Mesenchymal stem cell (in vitro differentiated cells and primary cell): Measurements from ENCODE around the gene VCP.

Experiments
- DNase-seq: peaks from one replicate; pipeline ENCODE4 v3.0.0-alpha.2; 2013
- H2AFZ ChIP-seq: one replicate; pipeline ENCODE4 v1.6.1; 2013; ENCODE audit warnings: low read depth, mild to moderate bottlenecking, control low read depth, inconsistent platforms, low read length, moderate library complexity
- H2AK5ac ChIP-seq: 2 replicates; pipeline ENCODE4 v1.6.1; 2013; ENCODE audit warnings: low read length, moderate library complexity, mild to moderate bottlenecking, inconsistent platforms; ENCODE audit not compliant: severe bottlenecking
- H2BK120ac ChIP-seq: one replicate; pipeline ENCODE4 v1.6.1; 2013; ENCODE audit warnings: low read depth, mild to moderate bottlenecking, inconsistent platforms, low read length, moderate library complexity
- H2BK12ac ChIP-seq, 2 experiments: one replicate each; pipeline ENCODE4 v1.6.1; 2013; ENCODE audit warnings: inconsistent platforms in 2 of 2, low read length in 2 of 2, mild to moderate bottlenecking in 2 of 2, moderate library complexity in 2 of 2, control low read depth in 1 of 2
- H2BK15ac ChIP-seq: one replicate; pipeline ENCODE4 v1.6.1; 2013; ENCODE audit warnings: mild to moderate bottlenecking, low read depth, inconsistent platforms; ENCODE audit not compliant: poor library complexity, severe bottlenecking
- H2BK5ac ChIP-seq: 2 replicates; pipeline ENCODE4 v1.6.1; 2013; ENCODE audit warnings: low read depth, mild to moderate bottlenecking, low read length, control low read depth, inconsistent platforms; ENCODE audit not compliant: poor library complexity, severe bottlenecking
- H3K14ac ChIP-seq, 2 experiments: one replicate each; pipeline ENCODE4 v1.6.1; 2013; ENCODE audit warnings: inconsistent platforms in 2 of 2, low read length in 2 of 2, control low read depth in 1 of 2, mild to moderate bottlenecking in 1 of 2, moderate library complexity in 1 of 2
- H3K18ac ChIP-seq, 2 experiments: one replicate each; pipeline ENCODE4 v1.6.1; 2013; ENCODE audit warnings: inconsistent platforms in 2 of 2, low read length in 2 of 2, control low read depth in 1 of 2, low read depth in 1 of 2, mild to moderate bottlenecking in 1 of 2
- H3K23ac ChIP-seq, 2 experiments: one replicate each; pipeline ENCODE4 v1.6.1; 2013; ENCODE audit warnings: inconsistent platforms in 2 of 2, low read length in 2 of 2, mild to moderate bottlenecking in 2 of 2, moderate library complexity in 2 of 2, control low read depth in 1 of 2
- H3K27ac ChIP-seq: 2 replicates; pipeline ENCODE4 v1.5.1; 2013; ENCODE audit warnings: mild to moderate bottlenecking, moderate library complexity, low read length, control low read depth, inconsistent platforms; ENCODE audit not compliant: poor library complexity, severe bottlenecking
- H3K27me3 ChIP-seq, 2 experiments: 2 replicates each; pipeline versions ENCODE4 v1.6.1 to v1.7.0; 2013; ENCODE audit warnings: low read length in 2 of 2, mild to moderate bottlenecking in 2 of 2, moderate library complexity in 2 of 2, control low read depth in 1 of 2, inconsistent platforms in 1 of 2; ENCODE audit not compliant: control insufficient read depth in 1 of 2, insufficient read depth in 1 of 2
- H3K36me3 ChIP-seq, 2 experiments: 2 replicates each; pipeline versions ENCODE4 v1.6.1 to v1.7.0; 2013; ENCODE audit warnings: low read length in 2 of 2, control low read depth in 1 of 2, inconsistent platforms in 1 of 2, low read depth in 1 of 2, mild to moderate bottlenecking in 1 of 2; ENCODE audit not compliant: insufficient read depth in 2 of 2, control insufficient read depth in 1 of 2
- H3K4ac ChIP-seq, 2 experiments: one replicate each; pipeline ENCODE4 v1.6.1; 2013; ENCODE audit warnings: inconsistent platforms in 2 of 2, low read length in 2 of 2, mild to moderate bottlenecking in 2 of 2, moderate library complexity in 2 of 2, control low read depth in 1 of 2, low read depth in 1 of 2
- H3K4me1 ChIP-seq: 2 replicates; pipeline ENCODE4 v1.6.1; 2013; ENCODE audit warnings: low read depth, low read length, control low read depth; ENCODE audit not compliant: control insufficient read depth, insufficient read depth
- H3K4me2 ChIP-seq: 2 replicates; pipeline ENCODE4 v1.6.1; 2013; ENCODE audit warnings: low read length, mild to moderate bottlenecking, inconsistent platforms; ENCODE audit not compliant: poor library complexity, severe bottlenecking
- H3K4me3 ChIP-seq, 2 experiments: 2 replicates each; pipeline versions ENCODE4 v1.5.1 to v1.7.0; 2013; ENCODE audit warnings: low read length in 2 of 2, mild to moderate bottlenecking in 2 of 2, control low read depth in 1 of 2, low read depth in 1 of 2; ENCODE audit not compliant: insufficient read depth in 1 of 2
- H3K79me1 ChIP-seq: replicated peaks from 2 replicates; pipeline ENCODE4 v1.6.1; 2013; ENCODE audit warnings: mild to moderate bottlenecking, control low read depth, low read length, inconsistent platforms; ENCODE audit not compliant: poor library complexity, severe bottlenecking
- H3K9ac ChIP-seq: 2 replicates; pipeline ENCODE4 v1.7.0; 2013; ENCODE audit warnings: mild to moderate bottlenecking, low read length, moderate library complexity
- H3K9me3 ChIP-seq: 2 replicates; pipeline ENCODE4 v1.7.0; 2013; ENCODE audit warnings: mild to moderate bottlenecking, low read length; ENCODE audit not compliant: control insufficient read depth
- H4K8ac ChIP-seq: one replicate; pipeline ENCODE4 v1.6.1; 2013; ENCODE audit warnings: inconsistent platforms, mild to moderate bottlenecking, low read length, moderate library complexity
- H4K91ac ChIP-seq: one replicate; pipeline ENCODE4 v1.6.1; 2013; ENCODE audit warnings: mild to moderate bottlenecking, low read length, inconsistent platforms
- WGBS: methylation state at CpG from one replicate; pipeline ENCODE4 v1.1.7; 2013; ENCODE audit warnings: mixed read lengths; 5-methylcytosine and 5-hydroxymethylcytosine counted together

Gene VCP

GRCh38 chr9:35115680-35116538 lies 43.5 kb upstream of the VCP start, which contains the start of gene ATOSB:
ATOSB (minus strand) TSS chr9:35115862; CDS start chr9:35108274, 7,588 bp downstream.
- no peaks in the 10 kb centered on the region for H3K9me3 ChIP-seq
- peak within 1 kb of the TSS; percentile 61 to 89 for H2BK12ac ChIP-seq
- H4K8ac ChIP-seq, result peak within 1 kb of the TSS; percentile 82
- peak within 1 kb of the TSS; percentile 93 for H3K27ac ChIP-seq
- H2AK5ac ChIP-seq, result peak within 1 kb of the TSS; percentile 62
- peak within 1 kb of the TSS; percentile 79 for H2AFZ ChIP-seq
- H3K27me3 ChIP-seq, result no peaks in the 10 kb centered on the region
- H3K36me3 ChIP-seq, result no peaks in the 10 kb centered on the region
- peak within 1 kb of the TSS; percentile 82 for H2BK15ac ChIP-seq
- peak within 1 kb of the TSS; percentile 87 to 96 for H3K4me3 ChIP-seq
- peak within 1 kb of the TSS; percentile 85 to 96 for H3K18ac ChIP-seq
- H3K4me2 ChIP-seq, result peak within 1 kb of the TSS; percentile 89
- peaks cover 2% of the 10 kb centered on the region for H3K79me1 ChIP-seq
- peaks cover 21% of the 10 kb centered on the region for H3K4me1 ChIP-seq
- DNase-seq, result peak; percentile 99
- peak within 1 kb of the TSS; percentile 69 for H2BK5ac ChIP-seq
- H3K23ac ChIP-seq, result no peak within 1 kb of the TSS
- H3K14ac ChIP-seq, result peak within 1 kb of the TSS in 1 of 2 experiments; percentile 94
- H4K91ac ChIP-seq, result peak within 1 kb of the TSS; percentile 85
- peak within 1 kb of the TSS; percentile 74 for H2BK120ac ChIP-seq
- H3K4ac ChIP-seq, result peak within 1 kb of the TSS; percentile 80 to 96
- WGBS, result under 1% methylated on average over 54 of the region's 54 CpGs
- peak within 1 kb of the TSS; percentile 92 for H3K9ac ChIP-seq

- WGBS, result 18% methylated on average over 12 of the region's 12 CpGs
- no peak overlapping the region for H3K23ac ChIP-seq
- peak; percentile 79 for DNase-seq
- H3K9ac ChIP-seq, result peak overlapping the region; percentile 92
- H3K18ac ChIP-seq, result peak overlapping the region; percentile 85 to 96
- no peaks in the 10 kb centered on the region for H3K27me3 ChIP-seq
- H3K4ac ChIP-seq, result peak overlapping the region; percentile 80 to 96
- H3K27ac ChIP-seq, result peak overlapping the region; percentile 93
- H3K9me3 ChIP-seq, result no peaks in the 10 kb centered on the region
- peak overlapping the region; percentile 74 for H2BK120ac ChIP-seq
- H2BK5ac ChIP-seq, result peak overlapping the region; percentile 69
- H3K4me2 ChIP-seq, result peak overlapping the region; percentile 89
- peak overlapping the region; percentile 87 to 96 for H3K4me3 ChIP-seq
- peak overlapping the region; percentile 62 for H2AK5ac ChIP-seq
- H4K91ac ChIP-seq, result peak overlapping the region; percentile 85
- peak overlapping the region; percentile 61 to 66 for H2BK12ac ChIP-seq
- H3K14ac ChIP-seq, result peak overlapping the region in 1 of 2 experiments; percentile 93
- peaks cover 4% of the 10 kb centered on the region for H3K79me1 ChIP-seq
- H4K8ac ChIP-seq, result peak overlapping the region; percentile 81
- peaks cover 27% of the 10 kb centered on the region for H3K4me1 ChIP-seq
- H2BK15ac ChIP-seq, result peak overlapping the region; percentile 82
- H2AFZ ChIP-seq, result no peak overlapping the region
- H3K36me3 ChIP-seq, result no peaks in the 10 kb centered on the region
Measured at GRCh38 chr9:35114840-35115628, 42.6 kb upstream of the VCP start.

GRCh38 chr9:35114113-35114839 lies 41.9 kb upstream of the VCP start:
- DNase-seq, result peak; percentile 99
- peak overlapping the region; percentile 74 for H2BK120ac ChIP-seq
- H3K4me1 ChIP-seq, result peaks cover 33% of the 10 kb centered on the region
- 0% methylated on average over 4 of the region's 5 CpGs for WGBS
- peak overlapping the region; percentile 92 for H3K9ac ChIP-seq
- no peaks in the 10 kb centered on the region for H3K9me3 ChIP-seq
- peaks cover 2 to 3% of the 10 kb centered on the region in 2 experiments for H3K36me3 ChIP-seq
- H3K23ac ChIP-seq, result peak overlapping the region in 1 of 2 experiments; percentile 27
- no peak overlapping the region for H2AFZ ChIP-seq
- H4K91ac ChIP-seq, result peak overlapping the region; percentile 85
- peak overlapping the region; percentile 81 for H4K8ac ChIP-seq
- H2BK5ac ChIP-seq, result no peak overlapping the region
- peak overlapping the region; percentile 87 to 96 for H3K4me3 ChIP-seq
- peak overlapping the region; percentile 27 to 96 for H3K4ac ChIP-seq
- peak overlapping the region; percentile 37 to 96 for H3K18ac ChIP-seq
- peak overlapping the region; percentile 61 to 91 for H2BK12ac ChIP-seq
- H3K4me2 ChIP-seq, result peak overlapping the region; percentile 89
- no peaks in the 10 kb centered on the region for H3K27me3 ChIP-seq
- H3K14ac ChIP-seq, result peak overlapping the region in 1 of 2 experiments; percentile 41
- H3K27ac ChIP-seq, result peak overlapping the region; percentile 93
- H3K79me1 ChIP-seq, result peaks cover 7% of the 10 kb centered on the region
- H2AK5ac ChIP-seq, result peak overlapping the region; percentile 62
- peak overlapping the region; percentile 82 for H2BK15ac ChIP-seq
